HCT116 (cell line): ENCODE data around the gene PDCD10. TPM values are rescaled to one million over a fixed set of nuclear protein-coding genes. Genes with fewer than 3 reads are reported as not detected.

Source experiments
- ATAC-seq: fragments of 200-7000 bp; cut with Tn5 transposase; 2 replicates; pipeline ENCODE4 v1.9.1; 2020; ENCODE audit warnings: mild to moderate bottlenecking, moderate library complexity
- BruUV-seq: library from RNA; stranded (reverse); fragments of 400-500 nt; replicated peaks from 2 replicates; lab custom pipeline; 2021; lab: Mats Ljungman, UMichigan
- CTCF ChIA-PET: fragments of 300-600 bp; sonication (Branson Sonifier 250); formaldehyde crosslinking; loops from one replicate; lab custom pipeline; 2021; ENCODE audit warnings: antibody characterized with exemption; lab: Charles Lee
- POLR2A ChIA-PET: fragments of 300-600, 350-600 bp; sonication (Branson Sonifier 250); formaldehyde crosslinking; loops from one replicate; lab custom pipeline; 2021; ENCODE audit warnings: antibody characterized with exemption; lab: Charles Lee
- RAD21 ChIA-PET, 2 experiments: fragments of 300-600 bp; sonication (Branson Sonifier 250); formaldehyde crosslinking; loops; one replicate each; lab custom pipeline; 2023; ENCODE audit warnings: low total read pairs in 2 of 2; ENCODE audit not compliant: uncharacterized antibody in 2 of 2, unreplicated experiment in 2 of 2, low non-redundant PET in 1 of 2; lab: Charles Lee
- DNase-seq: peaks from one replicate; pipeline ENCODE4 v3.0.0-alpha.2; 2010; ENCODE audit warnings: low read depth, low spot score
- H2AFZ ChIP-seq: fragments of 200-600 bp; shearing (Covaris generic), sonication (generic); 2 replicates; pipeline ENCODE4 v1.6.1; 2017; ENCODE audit warnings: low read depth, mixed run types, mixed read lengths, antibody characterized with exemption, low read length; ENCODE audit not compliant: poor library complexity, severe bottlenecking
- H3K27ac ChIP-seq: 2 replicates; pipeline ENCODE4 v1.5.1; 2012; ENCODE audit warnings: low read depth, low read length
- H3K27me3 ChIP-seq: fragments of 200-600 bp; sonication (generic); 2 replicates; pipeline ENCODE4 v1.6.1; 2016; ENCODE audit warnings: mixed run types, low read length, mixed read lengths; ENCODE audit not compliant: insufficient read depth
- H3K36me3 ChIP-seq, 2 experiments: fragments of 200-500 bp in 1 of 2; fragments of 200-600 bp in 1 of 2; sonication (Bioruptor generic) in 1 of 2; sonication (generic) in 1 of 2; 2 replicates each; pipeline versions ENCODE4 v1.5.1 to v1.6.1; 2014 to 2016; ENCODE audit warnings: low read length in 2 of 2, inconsistent platforms in 1 of 2, mixed read lengths in 1 of 2, mixed run types in 1 of 2; ENCODE audit not compliant: insufficient read depth in 2 of 2, control insufficient read depth in 1 of 2
- H3K4me1 ChIP-seq, 2 experiments: fragments of 200-600 bp in 1 of 2; sonication (generic) in 1 of 2; 2 replicates each; pipeline versions ENCODE4 v1.5.1 to v1.6.1; 2012 to 2017; ENCODE audit warnings: low read length in 2 of 2, inconsistent platforms in 1 of 2, mild to moderate bottlenecking in 1 of 2, mixed read lengths in 1 of 2, mixed run types in 1 of 2, moderate library complexity in 1 of 2; ENCODE audit not compliant: insufficient read depth in 2 of 2, control insufficient read depth in 1 of 2
- H3K4me2 ChIP-seq: fragments of 200-600 bp; sonication (generic); 2 replicates; pipeline ENCODE4 v1.6.1; 2017; ENCODE audit warnings: mixed run types, low read length, mixed read lengths
- H3K4me3 ChIP-seq, 2 experiments: fragments of 200-600 bp in 1 of 2; sonication (generic) in 1 of 2; replicated peaks in 1 of 2; 2 replicates each; pipeline ENCODE4 v1.5.1; 2011 to 2016; ENCODE audit warnings: low read length in 2 of 2, control low read depth in 1 of 2, low read depth in 1 of 2, mild to moderate bottlenecking in 1 of 2, mixed read lengths in 1 of 2, mixed run types in 1 of 2
- H3K79me2 ChIP-seq: fragments of 200-600 bp; sonication (generic); 2 replicates; pipeline ENCODE4 v1.6.1; 2017; ENCODE audit warnings: mild to moderate bottlenecking, mixed run types, low read length, moderate library complexity, mixed read lengths; ENCODE audit not compliant: insufficient read depth
- H3K9ac ChIP-seq: fragments of 200-600 bp; sonication (generic); 2 replicates; pipeline ENCODE4 v1.6.1; 2016; ENCODE audit warnings: low read length, mixed read lengths
- H3K9me2 ChIP-seq: fragments of 200-600 bp; sonication (generic), shearing (Covaris generic); 2 replicates; pipeline ENCODE4 v1.6.1; 2017; ENCODE audit warnings: mixed run types, mild to moderate bottlenecking, moderate library complexity; ENCODE audit not compliant: insufficient read depth
- H3K9me3 ChIP-seq, 2 experiments: fragments of 200-500 bp in 1 of 2; fragments of 200-600 bp in 1 of 2; sonication (Bioruptor generic) in 1 of 2; sonication (generic) in 1 of 2; 2 replicates each; pipeline ENCODE4 v1.6.1; 2014 to 2017; ENCODE audit warnings: low read length in 2 of 2, mixed read lengths in 2 of 2, inconsistent platforms in 1 of 2, low read depth in 1 of 2, mild to moderate bottlenecking in 1 of 2, mixed run types in 1 of 2, moderate library complexity in 1 of 2; ENCODE audit not compliant: control insufficient read depth in 1 of 2, insufficient read depth in 1 of 2
- H4K20me1 ChIP-seq: fragments of 200-600 bp; sonication (generic), shearing (Covaris generic); 2 replicates; pipeline ENCODE4 v1.6.1; 2017; ENCODE audit warnings: mixed run types, mild to moderate bottlenecking, moderate library complexity; ENCODE audit not compliant: insufficient read depth
- ELF1 ChIP-seq: IDR thresholded peaks from 2 replicates; pipeline ENCODE4 v1.6.1; 2012; ENCODE audit warnings: low read depth, borderline replicate concordance
- EZH2phosphoT487 ChIP-seq: fragments of 200-600 bp; IDR thresholded peaks from 2 replicates; pipeline ENCODE4 v1.6.1; 2018; ENCODE audit warnings: antibody characterized with exemption, borderline replicate concordance
- FOSL1 ChIP-seq: IDR thresholded peaks from 2 replicates; pipeline ENCODE4 v1.6.1; 2012; ENCODE audit warnings: low read depth
- SRF ChIP-seq: IDR thresholded peaks from 2 replicates; pipeline ENCODE4 v1.6.1; 2012; ENCODE audit warnings: low read depth
- ZFX ChIP-seq: fragments of 450-650 bp; IDR thresholded peaks from 2 replicates; pipeline ENCODE4 v1.6.1; 2017
- ZNF274 ChIP-seq: fragments of 200-500 bp; sonication (Bioruptor generic); IDR thresholded peaks from 2 replicates; pipeline ENCODE4 v1.6.1; 2014; ENCODE audit warnings: mild to moderate bottlenecking, low read depth, low read length, inconsistent platforms
- intact Hi-C: fragments of 100-400 bp; cut with micrococcal nuclease; formaldehyde crosslinking; loops from 2 replicates; pipeline ENCODE4 v1.10.0; 2022
- total RNA-seq: library from RNA; stranded (reverse); gene quantifications from one replicate; pipeline ENCODE4 v1.2.1, GENCODE V29; 2021; ENCODE audit not compliant: unreplicated experiment
- TF ChIP-seq, protein P1 (sequence below): IDR thresholded peaks from 2 replicates; pipeline ENCODE4 v1.6.1; 2012
- TF ChIP-seq, protein P2 (sequence below): IDR thresholded peaks from 2 replicates; pipeline ENCODE4 v1.6.1; 2012; ENCODE audit warnings: low read depth

PDCD10 gene
- total RNA-seq, 1 experiment from 2014 or later: 59.0 TPM

GRCh38 chr3:167780214-167780883 is 45.7 kb upstream of the PDCD10 start:
- POLR2A ChIA-PET: no interaction called here
- TF ChIP-seq FOSL1 (no peak), ELF1 (no peak), EZH2phosphoT487 (no peak), ZFX (no peak), SRF (no peak), ZNF274 (no peak)
- TF ChIP-seq, protein P1, sequence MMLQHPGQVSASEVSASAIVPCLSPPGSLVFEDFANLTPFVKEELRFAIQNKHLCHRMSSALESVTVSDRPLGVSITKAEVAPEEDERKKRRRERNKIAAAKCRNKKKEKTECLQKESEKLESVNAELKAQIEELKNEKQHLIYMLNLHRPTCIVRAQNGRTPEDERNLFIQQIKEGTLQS: no peak
- TF ChIP-seq, protein P2, sequence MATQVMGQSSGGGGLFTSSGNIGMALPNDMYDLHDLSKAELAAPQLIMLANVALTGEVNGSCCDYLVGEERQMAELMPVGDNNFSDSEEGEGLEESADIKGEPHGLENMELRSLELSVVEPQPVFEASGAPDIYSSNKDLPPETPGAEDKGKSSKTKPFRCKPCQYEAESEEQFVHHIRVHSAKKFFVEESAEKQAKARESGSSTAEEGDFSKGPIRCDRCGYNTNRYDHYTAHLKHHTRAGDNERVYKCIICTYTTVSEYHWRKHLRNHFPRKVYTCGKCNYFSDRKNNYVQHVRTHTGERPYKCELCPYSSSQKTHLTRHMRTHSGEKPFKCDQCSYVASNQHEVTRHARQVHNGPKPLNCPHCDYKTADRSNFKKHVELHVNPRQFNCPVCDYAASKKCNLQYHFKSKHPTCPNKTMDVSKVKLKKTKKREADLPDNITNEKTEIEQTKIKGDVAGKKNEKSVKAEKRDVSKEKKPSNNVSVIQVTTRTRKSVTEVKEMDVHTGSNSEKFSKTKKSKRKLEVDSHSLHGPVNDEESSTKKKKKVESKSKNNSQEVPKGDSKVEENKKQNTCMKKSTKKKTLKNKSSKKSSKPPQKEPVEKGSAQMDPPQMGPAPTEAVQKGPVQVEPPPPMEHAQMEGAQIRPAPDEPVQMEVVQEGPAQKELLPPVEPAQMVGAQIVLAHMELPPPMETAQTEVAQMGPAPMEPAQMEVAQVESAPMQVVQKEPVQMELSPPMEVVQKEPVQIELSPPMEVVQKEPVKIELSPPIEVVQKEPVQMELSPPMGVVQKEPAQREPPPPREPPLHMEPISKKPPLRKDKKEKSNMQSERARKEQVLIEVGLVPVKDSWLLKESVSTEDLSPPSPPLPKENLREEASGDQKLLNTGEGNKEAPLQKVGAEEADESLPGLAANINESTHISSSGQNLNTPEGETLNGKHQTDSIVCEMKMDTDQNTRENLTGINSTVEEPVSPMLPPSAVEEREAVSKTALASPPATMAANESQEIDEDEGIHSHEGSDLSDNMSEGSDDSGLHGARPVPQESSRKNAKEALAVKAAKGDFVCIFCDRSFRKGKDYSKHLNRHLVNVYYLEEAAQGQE: no peak
- no peak overlapping the region for H3K27ac ChIP-seq
- H3K4me2 ChIP-seq: no peak overlapping the region
- H3K4me1 ChIP-seq: no peaks in the 10 kb centered on the region
- DNase-seq: no peak
- H3K9me2 ChIP-seq: no peaks in the 10 kb centered on the region; the same call in 1 of the 2 replicates
- H4K20me1 ChIP-seq: no peaks in the 10 kb centered on the region
- no peak overlapping the region for H3K4me3 ChIP-seq
- H3K9ac ChIP-seq: no peak overlapping the region
- no peaks in the 10 kb centered on the region for H3K79me2 ChIP-seq
- H3K36me3 ChIP-seq: no peaks in the 10 kb centered on the region
- no peak for ATAC-seq
- H3K27me3 ChIP-seq: no peaks in the 10 kb centered on the region
- intact Hi-C loops: no loop called here
- no peak overlapping the region for H2AFZ ChIP-seq
- RAD21 ChIA-PET: no interaction called here
- H3K9me3 ChIP-seq: peaks cover 0 to 5% of the 10 kb centered on the region in 2 experiments; a peak in 1 of 4 replicates
- BruUV-seq: no TSS peak
- CTCF ChIA-PET: no interaction called here
